BJ (cell line): Measurements from ENCODE around the gene SNX10. TPM values are rescaled to one million over a fixed set of nuclear protein-coding genes. Genes with fewer than 3 reads are reported as not detected.

Experiments used
- CTCF ChIA-PET: fragments of 350-600 bp; formaldehyde crosslinking; extraction: SDS; loops from one replicate; lab custom pipeline; 2021; ENCODE audit warnings: antibody characterized with exemption, inconsistent platforms; lab: Yijun Ruan, JAX
- POLR2A ChIA-PET: fragments of 300-600 bp; sonication (Branson Sonifier 250); formaldehyde crosslinking; extraction: SDS; loops from one replicate; lab custom pipeline; 2021; ENCODE audit warnings: antibody characterized with exemption; lab: Charles Lee
- DNase-seq: peaks from one replicate; pipeline ENCODE4 v3.0.0-alpha.2; 2011; ENCODE audit warnings: low read depth
- H3K27me3 ChIP-seq: 2 replicates; pipeline ENCODE4 v1.6.0; 2011; ENCODE audit warnings: low read length; ENCODE audit not compliant: control insufficient read depth, insufficient read depth
- H3K36me3 ChIP-seq: 2 replicates; pipeline ENCODE4 v1.5.1; 2011; ENCODE audit warnings: low read length; ENCODE audit not compliant: control insufficient read depth, insufficient read depth
- H3K4me3 ChIP-seq: 2 replicates; pipeline ENCODE4 v1.5.1; 2011; ENCODE audit warnings: low read depth, mild to moderate bottlenecking, control low read depth, low read length
- CTCF ChIP-seq: IDR thresholded peaks from 2 replicates; pipeline ENCODE4 v1.5.1; 2011; ENCODE audit warnings: low read depth, mild to moderate bottlenecking, control low read depth, inconsistent platforms, low read length, moderate library complexity; ENCODE audit not compliant: insufficient read depth
- polyA plus RNA-seq: library from polyadenylated mRNA; depleted of rRNA; stranded (reverse); fragments of >200 nt; gene quantifications from 2 replicates; pipeline ENCODE4 v1.2.3, GENCODE V29; 2011

The SNX10 gene
- polyA plus RNA-seq, 1 experiment: not detected

DNA sequence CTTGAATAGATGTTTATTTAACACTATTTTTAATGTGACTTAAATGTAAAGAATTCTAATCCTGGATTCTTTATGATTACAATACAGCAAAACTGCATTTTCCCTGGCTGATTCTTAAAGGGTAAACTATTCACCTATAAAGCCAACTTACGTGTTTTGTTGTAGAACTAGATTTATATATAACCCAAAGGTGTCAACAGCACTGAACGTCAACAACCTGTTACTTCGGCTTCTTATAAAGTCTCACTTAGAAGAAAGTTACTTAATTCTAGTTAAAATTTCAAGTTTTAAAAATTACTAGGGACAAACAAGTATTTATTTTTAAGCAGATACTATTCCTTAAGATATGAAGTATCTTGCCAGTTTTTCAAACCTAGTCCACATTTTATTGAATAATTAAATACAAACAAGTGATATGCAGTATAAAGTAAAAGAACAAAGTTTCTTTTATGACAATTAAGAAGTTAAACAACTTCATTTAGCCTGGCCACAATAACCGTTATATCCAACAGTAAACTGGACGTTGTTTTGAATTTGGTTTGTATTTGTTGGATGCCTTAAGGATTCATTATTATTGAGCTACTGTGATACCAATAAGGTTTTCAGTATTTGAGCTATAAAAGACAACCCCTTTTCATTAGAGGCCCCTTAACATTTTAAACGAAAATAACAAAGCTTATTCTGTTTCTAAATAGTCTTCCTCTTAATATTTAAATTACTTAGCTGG, 83.1 kb downstream of the SNX10 start:
- CTCF ChIA-PET: interaction anchor here (0.8 to 4.1 kb wide), 9 partner anchors 10 to 786 kb away, joined by 3 to 18 read pairs (median 4); no protein-coding TSS in a partner anchor
- POLR2A ChIA-PET: interaction anchor here (0.6 kb wide), 1 partner anchor 801 kb away, joined by 3 read pairs; no protein-coding TSS in a partner anchor
- no peak for DNase-seq
- Histone ChIP-seq H3K27me3 (peaks cover 18% of the 10 kb centered on the region), H3K4me3 (no peak overlapping the region), H3K36me3 (no peaks in the 10 kb centered on the region)
- no peak for TF ChIP-seq CTCF

- CTCF ChIA-PET: interaction anchor here (0.8 to 4.1 kb wide), 6 partner anchors 9 to 785 kb away, joined by 3 to 18 read pairs (median 4); no protein-coding TSS in a partner anchor
- Histone ChIP-seq H3K27me3 (peaks cover 16% of the 10 kb centered on the region), H3K36me3 (no peaks in the 10 kb centered on the region), H3K4me3 (no peak overlapping the region)
- POLR2A ChIA-PET: interaction anchor here (0.6 kb wide), 1 partner anchor 801 kb away, joined by 3 read pairs; no protein-coding TSS in a partner anchor
- no peak for TF ChIP-seq CTCF
- DNase-seq: no peak
These were observed 84.1 kb downstream of the SNX10 start for GRCh38 chr7:26375726-26376174.

DNA sequence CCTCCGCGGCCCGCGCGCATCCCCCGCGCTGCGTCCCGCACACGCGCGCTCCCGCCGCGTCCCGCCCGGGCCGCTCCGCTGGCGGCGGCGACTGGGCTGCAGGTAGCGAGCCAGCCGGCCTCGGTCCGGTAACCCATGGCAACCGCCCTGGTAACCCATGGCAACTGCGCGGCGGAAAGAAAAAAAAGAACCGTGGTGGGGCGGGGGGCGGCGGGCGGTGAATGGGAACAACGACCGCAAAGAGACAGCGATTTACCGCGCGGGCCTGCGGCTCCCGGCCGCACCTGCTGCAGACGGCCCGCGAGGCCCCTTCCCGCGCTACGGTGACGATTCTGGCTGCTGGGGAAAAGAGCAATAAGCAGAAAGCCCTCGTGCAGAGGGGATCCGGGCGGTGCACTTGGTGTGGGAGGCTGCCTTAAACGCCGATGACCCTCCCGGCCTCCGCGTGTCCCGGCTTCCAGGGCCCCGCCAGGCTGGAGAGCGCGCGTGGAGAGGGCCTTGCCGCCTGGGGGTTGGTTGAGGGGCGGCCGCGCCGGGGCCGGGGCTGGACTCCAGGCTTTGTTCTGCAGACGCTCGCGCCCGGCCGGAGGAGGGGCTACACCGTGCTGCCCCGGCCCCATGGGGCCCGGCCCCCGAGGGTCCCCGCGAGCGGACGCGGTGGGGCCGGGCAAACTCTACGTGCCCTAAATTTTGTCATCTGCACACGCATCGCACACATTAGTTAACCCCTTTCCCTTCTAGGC, 84.7 kb downstream of the SNX10 start:
- ChIA-PET POLR2A (no interaction called here), CTCF (interaction anchor here (1.0 to 4.1 kb wide), 5 partner anchors 12 to 484 kb away, joined by 3 to 18 read pairs (median 4); no protein-coding TSS in a partner anchor)
- no peak for TF ChIP-seq CTCF
- H3K4me3 ChIP-seq: no peak overlapping the region
- DNase-seq: no peak
- no peaks in the 10 kb centered on the region for H3K36me3 ChIP-seq
- peaks cover 16% of the 10 kb centered on the region for H3K27me3 ChIP-seq

- H3K27me3 ChIP-seq: peaks cover 16% of the 10 kb centered on the region
- no peaks in the 10 kb centered on the region for H3K36me3 ChIP-seq
- POLR2A ChIA-PET: no interaction called here
- TF ChIP-seq CTCF: no peak
- CTCF ChIA-PET: interaction anchor here (0.9 to 3.0 kb wide), 5 partner anchors 8 to 783 kb away, joined by 3 to 10 read pairs (median 4); no protein-coding TSS in a partner anchor
- H3K4me3 ChIP-seq: no peak overlapping the region
- no peak for DNase-seq
These were observed 86.4 kb downstream of the SNX10 start for GRCh38 chr7:26378016-26378415.

GRCh38 chr7:26379711-26380110, 88.0 kb downstream of the SNX10 start:
- no peak for DNase-seq
- H3K27me3 ChIP-seq: peaks cover 18% of the 10 kb centered on the region
- POLR2A ChIA-PET: no interaction called here
- no peaks in the 10 kb centered on the region for H3K36me3 ChIP-seq
- H3K4me3 ChIP-seq: no peak overlapping the region
- TF ChIP-seq CTCF: no peak
- CTCF ChIA-PET: interaction anchor here (0.6 to 3.0 kb wide), 3 partner anchors 288 to 1392 kb away, joined by 3 to 10 read pairs (median 3); no protein-coding TSS in a partner anchor
